ENCODE results near the gene IRAG1.
A peak's percentile ranks its signal among the peaks of the same experiment; 100 is the strongest.

Gene IRAG1

GRCh38 chr11:10664496-10664895, 29.1 kb downstream of the IRAG1 start:
- DNase-seq: no peak

- DNase-seq: no peak
Measured at GRCh38 chr11:10663990-10664389, 29.6 kb downstream of the IRAG1 start.

GRCh38 chr11:10663365-10663764, 30.2 kb downstream of the IRAG1 start:
- DNase-seq: no peak

GRCh38 chr11:10660323-10660722, 33.2 kb downstream of the IRAG1 start:
- no peak for DNase-seq

GRCh38 chr11:10659339-10660216, 34.0 kb downstream of the IRAG1 start:
- DNase-seq: no peak

- no peak for DNase-seq
Measured at GRCh38 chr11:10658621-10659338, 34.8 kb downstream of the IRAG1 start.

- DNase-seq: no peak
Measured at GRCh38 chr11:10657308-10658271, 36.0 kb downstream of the IRAG1 start.

- no peak for DNase-seq
Measured at GRCh38 chr11:10655943-10656576, 37.5 kb downstream of the IRAG1 start.

- no peak for DNase-seq
Measured at GRCh38 chr11:10655227-10655626, 38.3 kb downstream of the IRAG1 start.

- DNase-seq: no peak
Measured at GRCh38 chr11:10654811-10655150, 38.8 kb downstream of the IRAG1 start.

- DNase-seq: peak; percentile 16
Measured at GRCh38 chr11:10653946-10654810, 39.4 kb downstream of the IRAG1 start.

- DNase-seq: no peak
Measured at GRCh38 chr11:10653261-10653660, 40.3 kb downstream of the IRAG1 start.

- DNase-seq: no peak
Measured at GRCh38 chr11:10651656-10652361, 41.7 kb downstream of the IRAG1 start.

GRCh38 chr11:10650630-10651029, 42.9 kb downstream of the IRAG1 start:
- DNase-seq: no peak

GRCh38 chr11:10650166-10650565, 43.4 kb downstream of the IRAG1 start:
- no peak for DNase-seq

GRCh38 chr11:10648871-10649270, 44.7 kb downstream of the IRAG1 start:
- no peak for DNase-seq

- DNase-seq: no peak
Measured at GRCh38 chr11:10646681-10647355, 46.7 kb downstream of the IRAG1 start.

- DNase-seq: no peak
Measured at GRCh38 chr11:10646005-10646404, 47.5 kb downstream of the IRAG1 start.

- DNase-seq: no peak
Measured at GRCh38 chr11:10645212-10645795, 48.3 kb downstream of the IRAG1 start.
